Esophagus muscularis mucosa (tissue), 4 donors: ENCODE results near the gene UROC1. TPM values are rescaled to one million over a fixed set of nuclear protein-coding genes. Genes with fewer than 3 reads are reported as not detected.

Experiments
- DNase-seq: peaks from one replicate; pipeline ENCODE4 v3.0.0-alpha.2; 2017; ENCODE audit errors: extremely low spot score
- H3K27ac ChIP-seq, 4 donors: fragments of 200-600 bp; sonication (generic); replicated peaks in 1 of 4; 1 replicate in 3 of 4; 2 replicates in 1 of 4; pipeline ENCODE4 v1.5.1; 2016 to 2019; ENCODE audit warnings: mild to moderate bottlenecking in 1 of 4
- H3K27me3 ChIP-seq, 4 donors: fragments of 200-600 bp; sonication (generic); one replicate each; pipeline versions ENCODE4 v1.5.1 to v1.6.0; 2016 to 2019
- H3K36me3 ChIP-seq, 4 donors: fragments of 200-600 bp; sonication (generic); one replicate each; pipeline ENCODE4 v1.5.1; 2016 to 2019
- H3K4me1 ChIP-seq, 4 donors: fragments of 200-600 bp; sonication (generic); one replicate each; pipeline ENCODE4 v1.5.1; 2016 to 2019
- H3K4me3 ChIP-seq, 4 donors: fragments of 200-600 bp; sonication (generic); 1 replicate in 2 of 4; 2 replicates in 2 of 4; pipeline ENCODE4 v1.5.1; 2016 to 2019; ENCODE audit warnings: mild to moderate bottlenecking in 4 of 4, moderate library complexity in 1 of 4
- H3K9me3 ChIP-seq, 4 donors: fragments of 200-600 bp; sonication (generic); 1 replicate in 3 of 4; 2 replicates in 1 of 4; pipeline ENCODE4 v1.5.1; 2016 to 2019
- CTCF ChIP-seq, 3 experiments: fragments of 200-600 bp in 2 of 3; fragments of 450-650 bp in 1 of 3; sonication (generic) in 2 of 3; IDR thresholded peaks; one replicate each; pipeline ENCODE4 v1.5.1; 2017 to 2019; ENCODE audit warnings: antibody characterized with exemption in 3 of 3, mild to moderate bottlenecking in 2 of 3, moderate library complexity in 1 of 3
- EP300 ChIP-seq: sonication (generic); formaldehyde crosslinking; IDR thresholded peaks from one replicate; pipeline ENCODE4 v1.6.1; 2017; ENCODE audit warnings: antibody characterized with exemption
- POLR2A ChIP-seq: fragments of 450-650 bp; IDR thresholded peaks from one replicate; pipeline ENCODE4 v1.6.1; 2017; ENCODE audit warnings: antibody characterized with exemption, moderate library complexity, mild to moderate bottlenecking, low read depth
- POLR2AphosphoS5 ChIP-seq, 2 donors: sonication (generic); formaldehyde crosslinking; IDR thresholded peaks; one replicate each; pipeline ENCODE4 v1.6.1; 2017; ENCODE audit warnings: antibody characterized with exemption in 2 of 2
- WGBS: methylation state at CpG from one replicate; pipeline ENCODE4 v1.1.5; 2018; 5-methylcytosine and 5-hydroxymethylcytosine counted together
- intact Hi-C: fragments of 100-400 bp; cut with DNase I; formaldehyde crosslinking; loops from one replicate; pipeline ENCODE4 v1.15.1; 2023
- total RNA-seq, 4 donors: library from RNA; depleted of rRNA; stranded (reverse); fragments of >200 nt; gene quantifications; one replicate each; pipeline versions ENCODE4 v1.1.0 to v1.2.1, GENCODE V29; 2016

The UROC1 gene
- total RNA-seq, 4 donors from 2014 or later = not detected

- Histone ChIP-seq H3K27ac (no peak overlapping the region), H3K9me3 (no peaks in the 10 kb centered on the region), H3K4me3 (no peak overlapping the region), H3K4me1 (peaks cover 3 to 13% (median 10%) of the 10 kb centered on the region in 4 donors), H3K27me3 (peaks cover 0 to 25% (median 3%) of the 10 kb centered on the region in 4 donors), H3K36me3 (no peaks in the 10 kb centered on the region)
- intact Hi-C loops = no loop called here
- WGBS = 79% methylated on average over 8 of the region's 14 CpGs
- TF ChIP-seq EP300 = no peak
- no peak for TF ChIP-seq POLR2A
- no peak for TF ChIP-seq POLR2AphosphoS5 (IDR thresholded peaks at IDR 0.05)
- no peak for TF ChIP-seq CTCF (IDR thresholded peaks at IDR 0.05)
- no peak for DNase-seq
Measured at GRCh38 chr3:126528800-126529541, 11.4 kb upstream of the UROC1 start.

DNA sequence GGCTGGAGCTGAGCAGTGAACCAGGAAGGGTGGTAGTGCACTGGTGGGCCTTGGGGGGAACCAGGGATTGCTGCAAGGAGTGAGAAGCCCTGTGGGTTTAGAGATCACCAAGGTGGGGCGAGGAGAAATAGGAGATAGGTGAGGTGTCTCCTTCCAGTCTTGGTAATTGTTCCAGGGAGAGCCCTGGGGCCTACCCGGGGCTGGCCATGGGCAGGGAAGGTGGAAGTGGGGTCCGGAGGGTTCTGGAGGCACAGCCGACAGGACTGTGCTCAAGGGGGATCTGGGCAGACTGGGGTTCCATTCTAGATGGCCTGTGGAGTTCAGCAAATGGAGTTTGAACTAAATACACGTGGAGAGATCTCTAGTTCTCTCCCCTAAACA, 10.8 kb upstream of the UROC1 start:
- intact Hi-C loops = no loop called here
- Histone ChIP-seq H3K4me3 (no peak overlapping the region), H3K27me3 (peaks cover 0 to 31% (median 6%) of the 10 kb centered on the region in 4 donors), H3K9me3 (no peaks in the 10 kb centered on the region), H3K36me3 (no peaks in the 10 kb centered on the region), H3K27ac (no peak overlapping the region), H3K4me1 (peaks cover 3 to 18% (median 15%) of the 10 kb centered on the region in 4 donors)
- 82% methylated on average over 5 of the region's 5 CpGs for WGBS
- no peak for TF ChIP-seq EP300
- no peak for TF ChIP-seq POLR2A
- no peak for TF ChIP-seq POLR2AphosphoS5 (IDR thresholded peaks at IDR 0.05)
- no peak for TF ChIP-seq CTCF (IDR thresholded peaks at IDR 0.05)
- DNase-seq = no peak

DNA sequence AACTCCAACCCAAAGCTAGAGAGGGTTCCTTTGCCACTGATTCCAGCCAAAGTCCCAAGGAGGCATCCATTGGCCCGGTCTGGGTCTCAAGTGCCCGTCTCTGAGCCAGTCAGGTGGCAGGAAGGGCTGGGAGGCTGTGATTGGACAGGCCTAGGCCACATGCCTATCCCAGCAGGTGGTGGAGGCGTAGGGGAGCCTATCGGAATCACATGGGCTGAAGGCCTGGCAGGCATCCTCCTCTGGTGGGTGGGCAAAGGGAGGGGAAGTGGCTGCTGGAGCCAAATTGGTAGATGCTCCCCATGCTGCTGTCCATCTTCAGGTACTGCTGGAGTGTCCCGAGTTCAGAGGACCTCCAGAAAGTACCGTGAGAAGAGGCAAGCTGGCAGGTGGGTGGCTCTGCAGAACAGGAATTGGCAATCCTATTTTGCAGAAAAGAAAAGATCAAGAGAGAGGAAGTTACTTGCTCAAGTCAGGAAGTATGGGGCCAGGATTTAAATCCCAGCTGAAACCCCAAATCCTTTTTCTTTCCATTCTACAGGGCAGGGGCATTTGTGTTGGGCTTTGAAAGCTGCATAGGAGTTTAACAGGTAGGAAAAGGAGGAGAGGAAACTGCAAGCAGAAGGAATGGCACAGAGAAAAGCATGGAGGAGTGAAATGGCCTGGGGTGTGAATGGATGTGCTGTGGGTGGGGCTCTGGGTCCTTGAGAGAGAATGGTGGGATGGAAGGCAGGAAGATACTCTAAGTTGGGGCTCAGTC, 10.1 kb upstream of the UROC1 start:
- WGBS = 68% methylated on average over 4 of the region's 6 CpGs
- intact Hi-C loops = no loop called here

GRCh38 chr3:126527006-126527405, 9.4 kb upstream of the UROC1 start:
- WGBS = 75% methylated on average over 5 of the region's 7 CpGs
- DNase-seq = no peak
- H3K27ac ChIP-seq = no peak overlapping the region
- H3K27me3 ChIP-seq = peaks cover 0 to 38% (median 8%) of the 10 kb centered on the region in 4 donors
- TF ChIP-seq EP300 (no peak), POLR2AphosphoS5 (IDR thresholded peaks at IDR 0.05) (no peak), CTCF (IDR thresholded peaks at IDR 0.05) (no peak), POLR2A (no peak)
- H3K36me3 ChIP-seq = no peaks in the 10 kb centered on the region
- intact Hi-C loops = no loop called here
- no peaks in the 10 kb centered on the region for H3K9me3 ChIP-seq
- no peak overlapping the region for H3K4me3 ChIP-seq
- peaks cover 3 to 23% (median 18%) of the 10 kb centered on the region in 4 donors for H3K4me1 ChIP-seq

More for the DNA sequence above, 10.1 kb upstream of the UROC1 start:
- H3K27ac ChIP-seq = no peak overlapping the region
- peaks cover 0 to 38% (median 8%) of the 10 kb centered on the region in 4 donors for H3K27me3 ChIP-seq
- H3K9me3 ChIP-seq = no peaks in the 10 kb centered on the region
- TF ChIP-seq POLR2A (no peak), POLR2AphosphoS5 (IDR thresholded peaks at IDR 0.05) (no peak), EP300 (no peak), CTCF (IDR thresholded peaks at IDR 0.05) (no peak)
- H3K4me3 ChIP-seq = no peak overlapping the region
- no peaks in the 10 kb centered on the region for H3K36me3 ChIP-seq
- no peak for DNase-seq
- peaks cover 3 to 19% (median 16%) of the 10 kb centered on the region in 4 donors for H3K4me1 ChIP-seq
